SK-N-SH treated with all-trans-retinoic acid at 6 μM for 48 hours (cell line): ENCODE results near the gene NDC80.

Experiments
- ATAC-seq: fragments of 200-7000 bp; cut with Tn5 transposase; 3 replicates; pipeline ENCODE4 v1.9.1; 2020; ENCODE audit warnings: mild to moderate bottlenecking, moderate library complexity
- ARNTL ChIP-seq: fragments of 450-650 bp; formaldehyde crosslinking; IDR thresholded peaks from 2 replicates; pipeline ENCODE4 v1.5.0; 2020; ENCODE audit warnings: low read depth, mild to moderate bottlenecking, moderate library complexity, borderline replicate concordance
- BACH2 ChIP-seq: fragments of 250-450 bp; sonication (Bioruptor Pico); IDR thresholded peaks from 2 replicates; pipeline ENCODE4 v1.9.0; 2021; ENCODE audit warnings: mild to moderate bottlenecking, borderline replicate concordance
- CSDC2 ChIP-seq: fragments of 250-450 bp; sonication (Bioruptor Pico); IDR thresholded peaks from 2 replicates; pipeline ENCODE4 v1.5.0; 2020; ENCODE audit warnings: mild to moderate bottlenecking, moderate library complexity
- ESRRG ChIP-seq: fragments of 250-450 bp; sonication (Bioruptor Pico); IDR thresholded peaks from 2 replicates; pipeline ENCODE4 v1.6.1; 2021; ENCODE audit warnings: mild to moderate bottlenecking
- GLIS3 ChIP-seq: fragments of 250-450 bp; sonication (Bioruptor Pico); IDR thresholded peaks from 2 replicates; pipeline ENCODE4 v1.5.0; 2020; ENCODE audit warnings: mild to moderate bottlenecking, moderate library complexity
- ISL1 ChIP-seq: fragments of 250-450 bp; sonication (Bioruptor Pico); IDR thresholded peaks from 2 replicates; pipeline ENCODE4 v2.1.2; 2022; ENCODE audit warnings: mild to moderate bottlenecking, moderate library complexity
- OSR1 ChIP-seq: fragments of 250-450 bp; sonication (Bioruptor Pico); IDR thresholded peaks from 2 replicates; pipeline ENCODE4 v1.8.0; 2022; ENCODE audit warnings: moderate library complexity, mild to moderate bottlenecking, inconsistent platforms
- PPARA ChIP-seq: fragments of 250-450 bp; sonication (Bioruptor Pico); IDR thresholded peaks from 2 replicates; pipeline ENCODE4 v1.5.0; 2020; ENCODE audit warnings: mild to moderate bottlenecking, borderline replicate concordance
- RARB ChIP-seq: fragments of 250-450 bp; sonication (Bioruptor Pico); IDR thresholded peaks from 2 replicates; pipeline ENCODE4 v1.8.0; 2021; ENCODE audit warnings: mild to moderate bottlenecking, moderate library complexity
- SNAI2 ChIP-seq: fragments of 250-450 bp; sonication (Bioruptor Pico); IDR thresholded peaks from 2 replicates; pipeline ENCODE4 v1.5.0; 2020; ENCODE audit warnings: mild to moderate bottlenecking, moderate library complexity
- TCF4 ChIP-seq: fragments of 250-450 bp; sonication (Bioruptor Pico); IDR thresholded peaks from 2 replicates; pipeline ENCODE4 v1.8.0; 2021; ENCODE audit warnings: mild to moderate bottlenecking, moderate library complexity, borderline replicate concordance
- TOX ChIP-seq: fragments of 250-450 bp; sonication (Bioruptor Pico); IDR thresholded peaks from 2 replicates; pipeline ENCODE4 v1.8.0; 2021; ENCODE audit warnings: mild to moderate bottlenecking, moderate library complexity, borderline replicate concordance
- ZC3H10 ChIP-seq: fragments of 250-450 bp; sonication (Bioruptor Pico); IDR thresholded peaks from 2 replicates; pipeline ENCODE4 v1.5.1; 2021; ENCODE audit warnings: mild to moderate bottlenecking, moderate library complexity
- ZFP3 ChIP-seq: fragments of 250-450 bp; sonication (Bioruptor Pico); IDR thresholded peaks from 2 replicates; pipeline ENCODE4 v1.5.0; 2020; ENCODE audit warnings: mild to moderate bottlenecking, moderate library complexity
- ZFP30 ChIP-seq: fragments of 450-650 bp; formaldehyde crosslinking; IDR thresholded peaks from 2 replicates; pipeline ENCODE4 v1.5.0; 2022; ENCODE audit warnings: mild to moderate bottlenecking, moderate library complexity
- ZNF565 ChIP-seq: fragments of 450-650 bp; formaldehyde crosslinking; conservative IDR thresholded peaks from 2 replicates; pipeline ENCODE4 v1.5.0; 2020; ENCODE audit warnings: low read depth, mild to moderate bottlenecking, moderate library complexity
- ZNF70 ChIP-seq: fragments of 450-650 bp; formaldehyde crosslinking; IDR thresholded peaks from 2 replicates; pipeline ENCODE4 v1.5.0; 2020; ENCODE audit warnings: mild to moderate bottlenecking, moderate library complexity
- ZNF8 ChIP-seq: fragments of 450-650 bp; formaldehyde crosslinking; IDR thresholded peaks from 2 replicates; pipeline ENCODE4 v1.5.0; 2020; ENCODE audit warnings: mild to moderate bottlenecking, moderate library complexity
- TF ChIP-seq, protein P1 (sequence below): fragments of 250-450 bp; sonication (Bioruptor Pico); IDR thresholded peaks from 2 replicates; pipeline ENCODE4 v1.8.0; 2020; ENCODE audit warnings: mild to moderate bottlenecking, moderate library complexity, borderline replicate concordance
- TF ChIP-seq, protein P2 (sequence below): fragments of 250-450 bp; sonication (Bioruptor Pico); IDR thresholded peaks from 2 replicates; pipeline ENCODE4 v1.5.1; 2021; ENCODE audit warnings: mild to moderate bottlenecking, moderate library complexity
- TF ChIP-seq, protein P3 (sequence below): fragments of 250-450 bp; sonication (Bioruptor Pico); IDR thresholded peaks from 2 replicates; pipeline ENCODE4 v1.5.1; 2020; ENCODE audit warnings: low read depth, mild to moderate bottlenecking, moderate library complexity
- TF ChIP-seq, protein P4 (sequence below): fragments of 250-450 bp; sonication (Bioruptor Pico); IDR thresholded peaks from 2 replicates; pipeline ENCODE4 v1.5.0; 2020; ENCODE audit warnings: mild to moderate bottlenecking, moderate library complexity
- TF ChIP-seq, protein P5 (sequence below): fragments of 250-450 bp; sonication (Bioruptor Pico); IDR thresholded peaks from 2 replicates; pipeline ENCODE4 v1.8.0; 2021; ENCODE audit warnings: low read depth, mild to moderate bottlenecking, moderate library complexity, borderline replicate concordance

Gene NDC80

DNA sequence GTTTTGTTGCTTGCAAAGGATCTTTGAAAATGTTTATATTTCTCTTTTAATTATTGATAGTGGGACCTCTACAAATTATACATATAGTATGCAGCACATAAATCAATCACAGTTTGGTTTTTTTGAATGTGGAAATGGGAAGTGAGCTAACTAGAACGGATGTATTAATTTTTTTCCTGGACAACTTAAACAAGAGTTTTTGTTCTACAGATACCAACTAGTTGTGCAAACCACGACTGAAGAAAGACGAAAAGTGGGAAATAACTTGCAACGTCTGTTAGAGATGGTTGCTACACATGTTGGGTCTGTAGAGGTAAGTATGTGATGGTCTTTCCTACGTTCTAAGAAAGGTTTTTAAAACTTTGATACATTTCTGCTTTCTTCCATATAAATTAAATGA is 39.2 kb downstream of the NDC80 start:
- TF ChIP-seq TOX (no peak), ESRRG (no peak), ZNF8 (no peak), RARB (no peak), TCF4 (CRISPR knock-in tag) (no peak), ZNF70 (CRISPR knock-in tag) (no peak), ARNTL (CRISPR knock-in tag) (no peak), OSR1 (CRISPR knock-in tag) (no peak), GLIS3 (CRISPR knock-in tag) (no peak), ZNF565 (CRISPR knock-in tag) (no peak), CSDC2 (CRISPR knock-in tag) (no peak), SNAI2 (CRISPR knock-in tag) (no peak), ZC3H10 (CRISPR knock-in tag) (no peak), BACH2 (CRISPR knock-in tag) (no peak), ISL1 (CRISPR knock-in tag) (no peak)
- TF ChIP-seq, protein P1, sequence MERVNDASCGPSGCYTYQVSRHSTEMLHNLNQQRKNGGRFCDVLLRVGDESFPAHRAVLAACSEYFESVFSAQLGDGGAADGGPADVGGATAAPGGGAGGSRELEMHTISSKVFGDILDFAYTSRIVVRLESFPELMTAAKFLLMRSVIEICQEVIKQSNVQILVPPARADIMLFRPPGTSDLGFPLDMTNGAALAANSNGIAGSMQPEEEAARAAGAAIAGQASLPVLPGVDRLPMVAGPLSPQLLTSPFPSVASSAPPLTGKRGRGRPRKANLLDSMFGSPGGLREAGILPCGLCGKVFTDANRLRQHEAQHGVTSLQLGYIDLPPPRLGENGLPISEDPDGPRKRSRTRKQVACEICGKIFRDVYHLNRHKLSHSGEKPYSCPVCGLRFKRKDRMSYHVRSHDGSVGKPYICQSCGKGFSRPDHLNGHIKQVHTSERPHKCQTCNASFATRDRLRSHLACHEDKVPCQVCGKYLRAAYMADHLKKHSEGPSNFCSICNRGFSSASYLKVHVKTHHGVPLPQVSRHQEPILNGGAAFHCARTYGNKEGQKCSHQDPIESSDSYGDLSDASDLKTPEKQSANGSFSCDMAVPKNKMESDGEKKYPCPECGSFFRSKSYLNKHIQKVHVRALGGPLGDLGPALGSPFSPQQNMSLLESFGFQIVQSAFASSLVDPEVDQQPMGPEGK (CRISPR knock-in tag): no peak
- TF ChIP-seq, protein P2, sequence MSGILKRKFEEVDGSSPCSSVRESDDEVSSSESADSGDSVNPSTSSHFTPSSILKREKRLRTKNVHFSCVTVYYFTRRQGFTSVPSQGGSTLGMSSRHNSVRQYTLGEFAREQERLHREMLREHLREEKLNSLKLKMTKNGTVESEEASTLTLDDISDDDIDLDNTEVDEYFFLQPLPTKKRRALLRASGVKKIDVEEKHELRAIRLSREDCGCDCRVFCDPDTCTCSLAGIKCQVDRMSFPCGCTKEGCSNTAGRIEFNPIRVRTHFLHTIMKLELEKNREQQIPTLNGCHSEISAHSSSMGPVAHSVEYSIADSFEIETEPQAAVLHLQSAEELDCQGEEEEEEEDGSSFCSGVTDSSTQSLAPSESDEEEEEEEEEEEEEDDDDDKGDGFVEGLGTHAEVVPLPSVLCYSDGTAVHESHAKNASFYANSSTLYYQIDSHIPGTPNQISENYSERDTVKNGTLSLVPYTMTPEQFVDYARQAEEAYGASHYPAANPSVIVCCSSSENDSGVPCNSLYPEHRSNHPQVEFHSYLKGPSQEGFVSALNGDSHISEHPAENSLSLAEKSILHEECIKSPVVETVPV (CRISPR knock-in tag): no peak
- ATAC-seq: no peak

DNA sequence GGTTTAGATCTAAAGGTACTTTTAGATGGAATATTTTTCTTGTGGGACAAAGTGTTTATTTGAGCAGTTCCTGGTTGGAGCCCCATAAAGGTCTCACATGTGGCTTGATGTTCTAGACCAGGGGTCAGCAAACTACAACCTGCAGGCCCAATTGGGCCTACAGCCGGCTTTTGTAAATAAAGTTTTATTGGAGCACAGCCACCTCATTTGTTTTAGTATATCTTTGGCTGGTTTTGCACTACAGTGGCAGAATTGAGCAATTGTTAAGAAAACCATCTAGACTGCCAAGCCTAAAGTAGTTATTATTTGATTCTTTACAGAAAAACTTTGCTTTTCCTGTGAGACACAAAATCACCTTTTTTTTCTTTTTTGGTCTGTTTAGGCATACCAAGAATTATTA is 41.6 kb downstream of the NDC80 start:
- no peak for ATAC-seq
- TF ChIP-seq ISL1 (CRISPR knock-in tag) (no peak), PPARA (no peak), ZFP3 (CRISPR knock-in tag) (no peak), OSR1 (CRISPR knock-in tag) (no peak), SNAI2 (CRISPR knock-in tag) (no peak)
- TF ChIP-seq, protein P3, sequence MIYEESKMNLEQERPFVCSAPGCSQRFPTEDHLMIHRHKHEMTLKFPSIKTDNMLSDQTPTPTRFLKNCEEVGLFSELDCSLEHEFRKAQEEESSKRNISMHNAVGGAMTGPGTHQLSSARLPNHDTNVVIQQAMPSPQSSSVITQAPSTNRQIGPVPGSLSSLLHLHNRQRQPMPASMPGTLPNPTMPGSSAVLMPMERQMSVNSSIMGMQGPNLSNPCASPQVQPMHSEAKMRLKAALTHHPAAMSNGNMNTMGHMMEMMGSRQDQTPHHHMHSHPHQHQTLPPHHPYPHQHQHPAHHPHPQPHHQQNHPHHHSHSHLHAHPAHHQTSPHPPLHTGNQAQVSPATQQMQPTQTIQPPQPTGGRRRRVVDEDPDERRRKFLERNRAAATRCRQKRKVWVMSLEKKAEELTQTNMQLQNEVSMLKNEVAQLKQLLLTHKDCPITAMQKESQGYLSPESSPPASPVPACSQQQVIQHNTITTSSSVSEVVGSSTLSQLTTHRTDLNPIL: no peak

DNA sequence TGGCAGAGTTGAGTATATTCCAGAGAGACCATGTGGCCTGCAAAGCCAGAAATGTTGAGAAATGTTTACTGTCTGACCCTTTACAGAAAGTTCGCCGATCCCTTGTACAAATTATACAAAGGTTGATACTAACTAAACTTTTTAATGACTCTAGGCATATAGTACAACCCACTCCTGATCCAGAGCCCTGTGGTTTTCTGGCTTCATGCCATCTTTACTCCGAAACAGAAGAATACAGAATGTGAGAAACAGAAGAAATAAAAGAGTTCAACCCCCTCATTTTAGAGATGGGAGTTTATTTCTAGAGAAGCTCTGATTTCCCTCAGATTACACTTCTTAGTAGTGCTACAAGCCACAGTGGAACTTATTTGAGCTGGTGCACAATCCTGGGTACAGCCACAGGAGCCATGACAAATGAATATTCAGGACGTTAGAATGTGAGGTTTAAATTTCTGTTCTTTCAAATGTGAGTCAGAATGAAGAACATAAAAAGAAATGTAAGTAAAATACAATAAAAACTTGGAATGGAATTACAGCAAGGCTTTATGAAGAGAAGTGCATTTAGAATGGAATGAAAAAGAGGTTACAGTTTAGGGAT is 46.1 kb downstream of the NDC80 start:
- ATAC-seq: no peak
- TF ChIP-seq ESRRG (no peak), GLIS3 (CRISPR knock-in tag) (no peak), ZFP3 (CRISPR knock-in tag) (no peak), BACH2 (CRISPR knock-in tag) (no peak)

DNA sequence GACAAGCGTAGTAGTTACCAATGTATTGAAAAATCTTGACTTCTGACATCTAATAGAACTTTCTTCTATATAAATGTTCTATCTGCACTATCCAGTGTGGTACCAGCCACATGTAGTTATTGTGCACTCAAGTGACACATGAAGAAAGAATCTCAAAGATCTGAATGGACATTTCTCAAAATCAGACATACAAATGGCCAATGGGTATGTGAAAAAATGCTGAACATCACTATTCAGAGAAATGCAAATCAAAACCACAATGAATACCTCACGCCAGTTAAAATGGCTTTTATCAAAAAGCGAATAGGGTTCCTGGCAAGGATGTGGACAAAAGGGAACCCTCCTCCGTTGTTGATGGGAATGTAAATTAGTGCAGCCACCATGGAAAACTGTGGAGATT is 46.7 kb downstream of the NDC80 start:
- ATAC-seq: no peak; the same call in 2 of the 3 replicates
- TF ChIP-seq, protein P4, sequence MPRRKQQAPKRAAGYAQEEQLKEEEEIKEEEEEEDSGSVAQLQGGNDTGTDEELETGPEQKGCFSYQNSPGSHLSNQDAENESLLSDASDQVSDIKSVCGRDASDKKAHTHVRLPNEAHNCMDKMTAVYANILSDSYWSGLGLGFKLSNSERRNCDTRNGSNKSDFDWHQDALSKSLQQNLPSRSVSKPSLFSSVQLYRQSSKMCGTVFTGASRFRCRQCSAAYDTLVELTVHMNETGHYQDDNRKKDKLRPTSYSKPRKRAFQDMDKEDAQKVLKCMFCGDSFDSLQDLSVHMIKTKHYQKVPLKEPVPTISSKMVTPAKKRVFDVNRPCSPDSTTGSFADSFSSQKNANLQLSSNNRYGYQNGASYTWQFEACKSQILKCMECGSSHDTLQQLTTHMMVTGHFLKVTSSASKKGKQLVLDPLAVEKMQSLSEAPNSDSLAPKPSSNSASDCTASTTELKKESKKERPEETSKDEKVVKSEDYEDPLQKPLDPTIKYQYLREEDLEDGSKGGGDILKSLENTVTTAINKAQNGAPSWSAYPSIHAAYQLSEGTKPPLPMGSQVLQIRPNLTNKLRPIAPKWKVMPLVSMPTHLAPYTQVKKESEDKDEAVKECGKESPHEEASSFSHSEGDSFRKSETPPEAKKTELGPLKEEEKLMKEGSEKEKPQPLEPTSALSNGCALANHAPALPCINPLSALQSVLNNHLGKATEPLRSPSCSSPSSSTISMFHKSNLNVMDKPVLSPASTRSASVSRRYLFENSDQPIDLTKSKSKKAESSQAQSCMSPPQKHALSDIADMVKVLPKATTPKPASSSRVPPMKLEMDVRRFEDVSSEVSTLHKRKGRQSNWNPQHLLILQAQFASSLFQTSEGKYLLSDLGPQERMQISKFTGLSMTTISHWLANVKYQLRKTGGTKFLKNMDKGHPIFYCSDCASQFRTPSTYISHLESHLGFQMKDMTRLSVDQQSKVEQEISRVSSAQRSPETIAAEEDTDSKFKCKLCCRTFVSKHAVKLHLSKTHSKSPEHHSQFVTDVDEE (CRISPR knock-in tag): no peak
- no peak for TF ChIP-seq RARB
- TF ChIP-seq ESRRG: no peak
- no peak for TF ChIP-seq CSDC2 (CRISPR knock-in tag)
- no peak for TF ChIP-seq TCF4 (CRISPR knock-in tag)
- TF ChIP-seq BACH2 (CRISPR knock-in tag): no peak
- no peak for TF ChIP-seq ZFP3 (CRISPR knock-in tag)
- no peak for TF ChIP-seq ZNF565 (CRISPR knock-in tag)
- TF ChIP-seq PPARA: no peak
- TF ChIP-seq TOX: no peak
- TF ChIP-seq, protein P2 (CRISPR knock-in tag): no peak
- no peak for TF ChIP-seq ARNTL (CRISPR knock-in tag)
- no peak for TF ChIP-seq ZNF70 (CRISPR knock-in tag)
- TF ChIP-seq, protein P3: no peak
- no peak for TF ChIP-seq ZFP30 (CRISPR knock-in tag)
- TF ChIP-seq, protein P5, sequence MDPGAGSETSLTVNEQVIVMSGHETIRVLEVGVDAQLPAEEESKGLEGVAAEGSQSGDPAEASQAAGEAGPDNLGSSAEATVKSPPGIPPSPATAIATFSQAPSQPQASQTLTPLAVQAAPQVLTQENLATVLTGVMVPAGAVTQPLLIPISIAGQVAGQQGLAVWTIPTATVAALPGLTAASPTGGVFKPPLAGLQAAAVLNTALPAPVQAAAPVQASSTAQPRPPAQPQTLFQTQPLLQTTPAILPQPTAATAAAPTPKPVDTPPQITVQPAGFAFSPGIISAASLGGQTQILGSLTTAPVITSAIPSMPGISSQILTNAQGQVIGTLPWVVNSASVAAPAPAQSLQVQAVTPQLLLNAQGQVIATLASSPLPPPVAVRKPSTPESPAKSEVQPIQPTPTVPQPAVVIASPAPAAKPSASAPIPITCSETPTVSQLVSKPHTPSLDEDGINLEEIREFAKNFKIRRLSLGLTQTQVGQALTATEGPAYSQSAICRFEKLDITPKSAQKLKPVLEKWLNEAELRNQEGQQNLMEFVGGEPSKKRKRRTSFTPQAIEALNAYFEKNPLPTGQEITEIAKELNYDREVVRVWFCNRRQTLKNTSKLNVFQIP (CRISPR knock-in tag): no peak
- no peak for TF ChIP-seq SNAI2 (CRISPR knock-in tag)
- no peak for TF ChIP-seq ISL1 (CRISPR knock-in tag)
- TF ChIP-seq ZC3H10 (CRISPR knock-in tag): no peak
- TF ChIP-seq OSR1 (CRISPR knock-in tag): no peak
- TF ChIP-seq, all 23 proteins: peak for 0
